ENCODE measurements around the gene CDH13. TPM values are rescaled to one million over a fixed set of nuclear protein-coding genes. Genes with fewer than 3 reads are reported as not detected.

CDH13 gene
- total and polyA plus RNA-seq, 2 of the 8 experiments (the other 6 are each of a cell fraction or from before 2014, with no cell fraction given): 2.3 to 2.4 TPM

DNA sequence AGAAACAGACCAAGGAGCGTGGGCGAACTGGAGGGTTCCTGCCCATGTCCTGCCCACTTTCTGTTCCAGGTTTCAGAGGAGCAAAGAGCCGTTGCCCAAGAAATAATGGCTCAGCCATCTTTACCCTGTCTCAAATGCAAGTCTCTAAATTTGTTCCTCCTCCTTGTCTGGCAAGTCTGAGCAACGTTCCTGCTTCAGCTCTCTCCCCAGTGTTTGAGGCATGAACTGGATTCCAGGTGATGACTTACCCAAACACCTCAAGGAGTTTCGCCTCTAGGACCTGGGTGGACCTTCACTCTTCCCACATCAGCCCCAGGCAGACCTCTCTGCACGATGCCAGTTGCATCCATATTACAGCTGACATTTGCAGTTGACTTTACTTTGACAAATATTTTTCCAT, 659.2 kb downstream of the CDH13 start:
- H2BK20ac ChIP-seq (ENCODE audit: low read length): no peak overlapping the region
- no peak overlapping the region for H3K9ac ChIP-seq (replicated peaks in 1 of 4; ENCODE audit: extremely low read depth in 1 of 4, low read depth in 3 of 4, low read length in 3 of 4)
- H3K18ac ChIP-seq (ENCODE audit: extremely low read depth, low read length): no peak overlapping the region
- ChIA-PET CTCF (ENCODE audit: partially characterized antibody) (interaction anchor here (0.6 kb wide), 1 partner anchor 431 kb away, joined by 3 read pairs; no protein-coding TSS in a partner anchor), POLR2A (ENCODE audit: partially characterized antibody) (no interaction called here)
- no peak overlapping the region for H3K4me2 ChIP-seq (ENCODE audit: insufficient read depth in 1 of 2, low read depth in 2 of 2, low read length in 2 of 2)
- no peak for FAIRE-seq
- H2BK5ac ChIP-seq (ENCODE audit: low read depth, low read length): no peak overlapping the region
- H3K4me3 ChIP-seq (ENCODE audit: extremely low read depth in 1 of 4, insufficient read depth in 2 of 4, low read depth in 3 of 4, low read length in 4 of 4): no peak overlapping the region
- peak overlapping the region; percentile 50 for H3K14ac ChIP-seq (ENCODE audit: insufficient read length)
- no peaks in the 10 kb centered on the region for H3K79me2 ChIP-seq (ENCODE audit: control insufficient read depth in 1 of 2, insufficient read depth in 2 of 2, low read length in 2 of 2)
- H3K27me3 ChIP-seq (replicated peaks in 1 of 4; ENCODE audit: control insufficient read depth in 3 of 4, extremely low read depth in 1 of 4, insufficient read depth in 3 of 4, low read length in 3 of 4): no peaks in the 10 kb centered on the region
- DNase-seq (ENCODE audit: low read depth in 1 of 2, low spot score in 2 of 2): no peak
- no peak overlapping the region for H3K27ac ChIP-seq (ENCODE audit: low read depth, low read length)
- H4K91ac ChIP-seq (replicated peaks; ENCODE audit: insufficient read length, low read length): no peak overlapping the region
- no peak overlapping the region for H2AFZ ChIP-seq (ENCODE audit: low read length)
- no peak overlapping the region for H4K8ac ChIP-seq (ENCODE audit: extremely low read depth, insufficient read depth, low read length)
- H2BK12ac ChIP-seq (ENCODE audit: low read depth, low read length): no peak overlapping the region
- no peaks in the 10 kb centered on the region for H3K4me1 ChIP-seq (replicated peaks in 1 of 4; ENCODE audit: control insufficient read depth in 3 of 4, insufficient read depth in 4 of 4, low read length in 3 of 4)
- no peak overlapping the region for H2BK15ac ChIP-seq (ENCODE audit: low read length)
- H3K79me1 ChIP-seq (ENCODE audit: low read depth, low read length): no peaks in the 10 kb centered on the region
- H3K36me3 ChIP-seq (ENCODE audit: control insufficient read depth in 2 of 4, insufficient read depth in 4 of 4, low read length in 3 of 4): no peaks in the 10 kb centered on the region
- H3K9me3 ChIP-seq (ENCODE audit: insufficient read depth in 2 of 2, low read depth in 1 of 2, low read length in 1 of 2): no peaks in the 10 kb centered on the region
- H4K5ac ChIP-seq (ENCODE audit: insufficient read length, low read depth, low read length): no peak overlapping the region
- no peak overlapping the region for H3K23ac ChIP-seq (ENCODE audit: insufficient read length)
- H2BK120ac ChIP-seq (replicated peaks; ENCODE audit: low read depth, low read length): no peak overlapping the region
- no peak overlapping the region for H3K4ac ChIP-seq (replicated peaks; ENCODE audit: insufficient read length, low read depth, low read length)
- H4K20me1 ChIP-seq (replicated peaks in 1 of 2; ENCODE audit: control insufficient read depth in 1 of 2, insufficient read depth in 2 of 2, low read length in 2 of 2): no peaks in the 10 kb centered on the region
- 93% methylated on average over 6 of the region's 6 CpGs; no CpG with 5 or more reads in 1 of the 2 experiments for WGBS, 2 experiments (ENCODE audit: extremely low coverage in 1 of 2, insufficient coverage in 1 of 2, insufficient read length in 1 of 2, insufficient replicate concordance in 2 of 2, low coverage in 1 of 2, low lambda C conversion rate in 2 of 2, missing lambda C conversion rate in 1 of 2)
- H2AK5ac ChIP-seq (ENCODE audit: low read depth, low read length): no peak overlapping the region
- no peak overlapping the region for H3K56ac ChIP-seq (replicated peaks; ENCODE audit: insufficient read length, low read depth, low read length)
- H3K23me2 ChIP-seq (ENCODE audit: low read depth, low read length): no peaks in the 10 kb centered on the region
- TF ChIP-seq HDAC6 (IDR thresholded peaks at IDR 0.05; ENCODE audit: low read depth, low read length) (no peak), TAF1 (IDR thresholded peaks at IDR 0.05; ENCODE audit: low read depth, low read length) (no peak), RAD21 (IDR thresholded peaks at IDR 0.05 in 1 of 2, conservative IDR thresholded peaks at IDR 0.05 in 1 of 2; ENCODE audit: low read depth in 2 of 2, low read length in 2 of 2) (no peak), ASH2L (IDR thresholded peaks at IDR 0.05; ENCODE audit: low read length) (no peak), CREB1 (IDR thresholded peaks at IDR 0.05) (no peak), CTBP2 (IDR thresholded peaks at IDR 0.05; ENCODE audit: borderline replicate concordance, insufficient read depth, insufficient read length, low read length) (no peak), TAF7 (optimal IDR thresholded peaks at IDR 0.05; ENCODE audit: borderline replicate concordance, low read depth, low read length) (no peak), RNF2 (IDR thresholded peaks at IDR 0.05; ENCODE audit: borderline replicate concordance, low read depth, low read length, missing control alignments, poor library complexity, severe bottlenecking) (no peak), POLR2AphosphoS5 (IDR thresholded peaks at IDR 0.05; ENCODE audit: low read depth, low read length) (no peak), NRF1 (IDR thresholded peaks at IDR 0.05; ENCODE audit: low read depth, low read length) (no peak), BRCA1 (IDR thresholded peaks at IDR 0.05; ENCODE audit: low read depth, low read length) (no peak), PHF8 (conservative IDR thresholded peaks at IDR 0.05; ENCODE audit: low read depth, low read length) (no peak), SP4 (IDR thresholded peaks at IDR 0.05; ENCODE audit: low read length) (no peak), EP300 (IDR thresholded peaks at IDR 0.05; ENCODE audit: borderline replicate concordance in 1 of 2, low read depth in 2 of 2, low read length in 2 of 2) (no peak)
